Eye (tissue), 1 donor: ENCODE results near the gene ZNF385B.
A peak's percentile ranks its signal among the peaks of the same experiment; 100 is the strongest.

Experiments used
- DNase-seq: peaks from one replicate; pipeline ENCODE4 v3.0.0-alpha.2; 2015

Gene ZNF385B

DNA sequence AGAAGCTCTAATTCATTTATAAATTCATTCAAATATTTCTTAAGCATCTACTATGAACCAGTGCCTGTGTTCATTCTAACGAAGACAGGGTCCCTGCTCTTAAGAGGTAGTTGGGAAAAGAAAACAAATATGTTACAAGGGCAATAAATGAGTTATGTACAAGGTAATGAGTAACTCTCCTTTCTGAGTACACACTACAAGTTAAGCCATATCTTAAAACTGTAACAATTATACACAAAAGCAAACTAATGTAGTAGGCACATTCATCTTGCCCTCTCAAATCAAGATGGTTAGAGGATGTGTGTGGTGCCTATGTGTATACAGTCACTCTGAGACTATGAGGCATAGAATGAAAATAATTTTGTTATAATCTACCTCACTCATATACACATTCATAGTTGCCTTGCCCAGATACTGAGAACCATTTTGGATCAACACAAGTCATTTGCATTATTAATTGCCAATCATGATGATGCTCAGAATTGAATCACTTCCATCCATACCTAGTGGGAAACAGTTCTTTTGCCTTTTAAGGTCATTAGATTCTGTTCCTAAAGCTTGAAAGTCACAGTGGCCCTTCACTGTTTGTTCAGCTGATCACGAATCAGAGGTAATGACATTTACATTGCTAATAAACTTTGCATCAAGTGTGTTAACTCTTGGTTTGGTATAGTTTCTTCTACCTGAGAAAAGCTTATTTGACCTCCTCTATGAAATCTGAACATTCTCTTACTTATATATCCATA is 283.1 kb downstream of the ZNF385B start:
- DNase-seq, result no peak

DNA sequence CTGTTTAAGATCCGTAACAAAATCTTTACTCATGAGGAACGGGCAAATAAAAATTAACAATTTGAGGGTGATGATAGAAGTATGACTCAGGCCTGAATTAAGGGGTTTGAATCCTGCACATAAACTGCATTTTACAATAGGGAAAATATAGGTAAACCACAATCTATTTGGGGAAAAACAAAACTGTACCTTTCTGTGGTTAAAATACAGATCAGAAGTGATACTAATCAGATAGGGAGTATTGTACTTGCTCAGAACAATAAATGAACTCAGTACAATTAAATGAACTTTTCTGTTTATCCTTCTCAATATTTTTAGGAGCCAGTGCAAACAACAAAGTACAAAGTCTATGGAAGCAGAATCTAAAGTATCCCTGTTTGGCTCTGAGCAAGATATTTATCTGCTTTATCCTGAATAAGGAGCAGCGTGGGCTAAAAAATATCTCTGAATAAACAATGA is 287.3 kb downstream of the ZNF385B start:
- no peak for DNase-seq

DNA sequence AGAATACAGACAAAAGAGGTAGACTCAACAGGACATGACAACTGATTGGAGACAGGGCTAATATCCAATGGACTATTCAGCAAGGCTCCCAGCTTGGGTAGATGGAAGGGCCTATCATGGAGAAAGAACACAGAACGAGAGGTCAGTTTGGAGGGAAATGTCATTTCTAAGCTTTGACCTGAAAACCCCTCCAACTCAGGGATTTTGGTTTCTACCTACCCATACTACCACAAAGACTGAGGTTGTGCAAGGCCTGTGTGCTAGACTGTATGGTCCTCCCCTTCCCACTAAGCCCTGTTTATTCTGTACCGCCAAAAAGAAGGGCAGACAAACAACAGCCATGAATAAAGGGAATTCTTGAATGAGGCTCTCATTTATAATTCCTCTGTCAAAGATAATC is 288.9 kb downstream of the ZNF385B start:
- DNase-seq, result no peak

DNA sequence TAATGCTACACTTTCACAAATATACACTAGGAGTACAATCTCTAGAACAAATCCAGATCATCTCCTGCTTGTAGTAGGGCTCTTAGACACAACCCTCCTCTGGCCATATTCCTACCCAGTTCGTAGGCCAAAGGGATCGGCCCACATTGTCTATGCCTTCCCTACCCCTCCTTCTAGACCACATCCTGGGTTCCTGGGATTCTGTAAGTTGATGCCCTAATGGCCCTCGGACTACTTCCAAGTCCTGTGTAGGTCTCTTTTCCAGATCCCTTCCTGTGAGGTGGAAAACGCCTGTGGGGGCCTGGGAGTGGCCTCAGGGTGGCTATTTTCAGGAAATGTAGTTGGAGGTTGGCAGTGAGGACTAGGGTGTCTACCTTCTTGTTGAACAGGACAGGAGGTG is 289.7 kb downstream of the ZNF385B start:
- no peak for DNase-seq

DNA sequence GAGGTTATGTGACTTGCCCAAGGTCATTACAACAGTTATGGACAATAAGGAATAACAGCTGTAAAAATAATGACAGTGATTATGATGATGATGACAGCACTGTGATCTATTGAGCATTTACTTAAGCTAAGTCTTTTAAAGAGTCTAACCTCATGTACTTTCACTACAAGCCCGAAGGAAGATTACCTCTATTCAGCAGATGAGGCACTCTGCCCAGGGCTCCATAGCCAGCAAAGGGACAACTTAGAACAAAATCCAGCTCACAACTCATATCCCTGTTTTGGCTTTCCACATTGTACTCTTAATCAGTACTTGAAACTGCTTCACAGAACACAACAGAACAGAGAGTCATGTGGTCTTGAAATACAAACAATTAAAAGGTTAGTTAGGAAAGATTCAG is 290.2 kb downstream of the ZNF385B start:
- no peak for DNase-seq

DNA sequence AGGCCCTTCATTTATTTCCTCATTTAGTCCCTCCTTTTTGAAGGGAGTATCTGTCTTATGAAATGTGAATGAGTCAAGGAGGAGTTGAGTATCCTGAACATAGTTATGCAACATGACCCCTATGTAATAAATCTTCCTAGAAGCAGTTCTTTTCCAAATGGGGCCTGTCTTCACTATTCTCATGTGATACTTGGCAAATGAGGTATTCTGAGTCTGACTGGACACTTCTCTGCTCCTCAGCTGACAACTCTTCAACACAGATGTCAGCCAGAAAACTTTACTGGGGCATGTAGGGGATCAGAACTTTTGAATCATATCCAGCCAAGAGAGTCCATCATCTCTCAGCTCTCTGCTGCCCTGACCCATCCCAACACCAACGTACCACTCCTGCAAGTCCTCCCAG is 291.6 kb downstream of the ZNF385B start:
- no peak for DNase-seq

DNA sequence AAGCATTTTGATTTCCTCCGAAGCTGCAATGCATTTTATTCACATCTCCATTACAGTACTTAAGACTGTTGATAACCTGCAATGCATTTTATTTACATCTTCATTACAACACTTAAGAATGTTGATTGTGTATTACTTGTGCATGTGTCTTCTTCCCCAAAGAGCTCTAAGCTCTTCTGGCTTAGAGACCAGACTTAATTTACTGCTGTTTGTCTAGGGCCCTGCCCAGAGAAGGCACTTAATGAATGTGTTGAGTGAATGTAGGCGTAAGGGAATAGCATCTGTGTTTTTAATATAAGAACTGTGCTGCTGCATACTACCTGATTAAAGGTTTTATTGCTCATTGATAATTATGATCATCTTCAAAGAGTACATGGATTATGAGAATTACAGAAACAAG is 295.6 kb downstream of the ZNF385B start:
- DNase-seq, result no peak

DNA sequence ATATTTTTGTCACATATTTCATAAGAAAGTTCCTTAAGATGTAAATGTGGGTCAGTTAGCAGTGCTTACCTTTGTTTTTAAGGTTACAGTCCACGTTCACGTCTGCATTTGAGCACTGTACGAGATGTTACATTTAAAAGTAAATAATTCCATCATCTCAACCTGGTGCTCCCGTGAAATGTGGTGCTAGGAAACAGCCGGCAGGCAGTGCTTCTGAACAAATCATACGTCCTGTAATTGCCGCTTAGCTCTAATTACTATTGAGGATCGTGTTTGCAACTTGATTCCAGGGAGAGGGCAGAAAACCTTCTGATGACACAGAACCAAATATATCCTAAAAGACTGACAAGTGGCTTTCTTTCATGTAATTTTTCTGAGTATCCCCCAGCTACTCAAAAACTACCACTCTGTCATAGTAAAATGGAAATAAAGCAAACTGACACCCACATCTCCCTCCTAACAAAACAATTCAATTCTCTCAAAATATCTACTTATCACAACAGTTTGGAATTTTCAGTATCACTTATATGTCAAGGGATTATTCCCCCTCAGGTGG is 299.0 kb downstream of the ZNF385B start:
- peak; percentile 18 for DNase-seq

DNA sequence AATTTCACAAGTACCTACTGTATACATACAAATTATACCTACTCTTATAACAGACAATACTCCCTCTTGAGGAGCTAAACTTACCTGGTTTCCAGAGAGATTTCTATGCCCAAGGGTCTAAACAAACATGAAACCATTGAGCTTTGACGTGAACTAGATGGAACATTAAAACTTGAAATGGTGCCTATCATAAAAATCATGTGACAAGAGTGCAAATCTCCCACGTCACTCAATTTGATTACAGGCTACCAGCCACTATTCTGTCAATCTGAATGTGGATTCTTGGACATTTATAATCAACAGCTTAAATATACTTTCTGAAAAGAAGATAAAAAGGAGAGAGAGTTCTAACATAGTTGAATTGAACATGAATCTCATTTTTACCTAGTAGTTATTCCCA is 299.7 kb downstream of the ZNF385B start:
- no peak for DNase-seq

DNA sequence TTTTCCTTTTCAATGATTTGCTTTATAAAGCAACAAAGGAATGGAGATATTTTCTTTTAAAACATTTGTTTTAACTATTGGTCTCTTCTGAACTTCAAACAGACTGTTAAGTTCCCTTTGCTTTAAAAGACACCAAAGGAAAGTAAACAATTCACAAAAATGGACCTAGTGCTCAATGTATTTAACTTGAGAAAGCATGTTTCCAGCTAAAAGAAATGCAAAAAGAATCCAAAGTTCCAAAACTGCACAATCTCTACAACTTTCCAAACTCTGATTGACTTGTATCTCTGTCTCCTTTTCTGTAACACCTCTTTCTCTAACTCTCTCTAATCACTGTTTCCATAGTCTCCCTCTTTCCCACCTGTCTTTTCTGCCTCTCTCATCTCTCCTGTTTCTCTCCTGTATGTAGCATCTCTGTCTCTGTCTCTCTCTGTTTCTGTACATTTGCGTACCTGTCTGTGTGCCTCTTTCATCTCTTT is 301.1 kb downstream of the ZNF385B start:
- no peak for DNase-seq

DNA sequence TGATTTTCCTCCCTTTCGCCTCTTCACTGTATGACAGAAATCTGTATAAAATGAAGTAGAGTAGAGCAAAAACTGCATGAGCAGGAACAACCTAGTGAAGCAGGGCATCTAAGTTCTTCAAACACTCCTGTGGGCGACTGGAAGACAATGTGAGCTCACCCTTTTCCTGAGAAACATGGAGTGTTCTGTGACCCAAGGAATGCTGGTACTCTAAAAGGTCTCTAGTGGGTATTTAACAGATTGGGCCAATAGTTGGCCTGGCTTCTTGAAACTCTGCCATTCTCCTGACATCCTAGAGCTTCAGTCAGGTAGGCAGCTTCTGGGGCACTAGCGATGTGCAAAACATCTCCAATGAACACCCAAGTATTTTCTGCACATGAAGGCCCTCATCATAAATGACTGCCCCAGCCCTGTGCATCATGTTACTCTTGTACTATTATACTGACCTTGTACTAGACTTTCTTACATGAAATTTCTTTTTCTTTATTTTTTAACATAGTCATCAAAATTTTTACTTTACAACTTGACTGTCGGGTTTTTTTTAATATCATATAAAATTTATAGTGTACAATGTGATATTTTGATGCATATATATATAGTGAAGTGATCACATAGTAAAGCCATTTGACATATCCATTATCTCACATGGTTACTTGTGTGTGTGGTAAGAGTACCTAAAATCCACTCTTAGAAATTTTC is 302.2 kb downstream of the ZNF385B start:
- no peak for DNase-seq

DNA sequence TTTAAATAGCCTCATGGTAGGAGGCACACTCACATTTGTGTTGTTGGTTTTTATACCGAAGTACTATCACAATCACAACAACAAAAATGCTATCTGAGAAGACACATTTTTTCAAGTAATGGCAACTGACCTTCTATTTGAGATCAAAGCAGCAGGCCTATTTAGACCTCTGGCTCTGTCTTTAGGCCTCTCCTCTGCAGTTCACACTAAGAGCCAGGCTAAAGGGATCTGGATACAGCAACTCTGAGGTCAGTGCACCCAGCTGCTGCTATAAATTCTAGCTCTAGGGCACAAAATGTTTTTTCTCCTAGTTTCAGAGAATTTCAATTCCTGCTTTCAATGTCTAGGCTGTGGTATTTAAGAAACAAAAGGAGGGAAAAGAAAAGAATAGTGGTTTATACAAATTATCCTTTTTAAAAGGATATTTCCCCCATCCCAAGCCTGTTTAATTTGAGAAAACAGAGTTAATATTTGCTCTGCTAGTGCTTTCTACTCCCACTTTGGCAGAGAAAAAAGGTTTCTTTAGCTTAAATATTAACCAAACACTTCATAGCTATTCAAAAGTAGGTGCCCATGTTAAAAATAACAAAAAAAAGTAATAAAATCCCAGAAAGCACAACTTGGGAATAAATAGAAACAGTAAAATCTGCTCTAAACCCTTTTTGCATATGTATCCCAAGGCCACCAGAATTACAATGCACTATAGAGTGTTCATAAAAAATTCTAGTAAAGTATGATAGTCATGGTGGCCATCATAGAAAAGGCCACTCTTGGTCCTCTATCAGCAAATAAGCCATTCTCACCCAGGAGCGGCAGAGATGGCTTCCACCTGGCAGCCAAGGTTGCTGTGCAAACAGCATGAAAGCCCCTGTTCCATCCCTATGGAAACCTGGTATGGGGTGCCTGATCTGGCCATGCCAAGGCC is 303.1 kb downstream of the ZNF385B start:
- DNase-seq, result no peak

DNA sequence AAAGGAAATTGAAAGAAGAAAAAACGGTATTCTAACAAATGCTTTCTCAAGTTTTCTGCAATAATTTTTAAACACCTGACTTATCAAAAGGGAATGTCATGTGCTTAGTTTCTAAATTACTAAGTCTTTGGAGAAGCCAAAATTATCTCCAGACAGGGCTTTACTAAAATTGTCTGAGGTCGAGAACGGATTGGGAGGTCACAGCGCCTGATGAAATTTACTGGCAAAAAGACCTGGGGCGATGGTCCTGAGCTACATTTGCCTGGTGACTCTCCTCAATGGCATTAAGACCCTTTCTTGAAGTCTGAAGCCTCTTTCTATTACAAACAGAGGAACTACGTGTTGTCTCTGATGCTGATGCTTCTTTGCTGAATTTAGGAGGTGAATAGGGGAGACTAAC is 305.0 kb downstream of the ZNF385B start:
- DNase-seq, result no peak

DNA sequence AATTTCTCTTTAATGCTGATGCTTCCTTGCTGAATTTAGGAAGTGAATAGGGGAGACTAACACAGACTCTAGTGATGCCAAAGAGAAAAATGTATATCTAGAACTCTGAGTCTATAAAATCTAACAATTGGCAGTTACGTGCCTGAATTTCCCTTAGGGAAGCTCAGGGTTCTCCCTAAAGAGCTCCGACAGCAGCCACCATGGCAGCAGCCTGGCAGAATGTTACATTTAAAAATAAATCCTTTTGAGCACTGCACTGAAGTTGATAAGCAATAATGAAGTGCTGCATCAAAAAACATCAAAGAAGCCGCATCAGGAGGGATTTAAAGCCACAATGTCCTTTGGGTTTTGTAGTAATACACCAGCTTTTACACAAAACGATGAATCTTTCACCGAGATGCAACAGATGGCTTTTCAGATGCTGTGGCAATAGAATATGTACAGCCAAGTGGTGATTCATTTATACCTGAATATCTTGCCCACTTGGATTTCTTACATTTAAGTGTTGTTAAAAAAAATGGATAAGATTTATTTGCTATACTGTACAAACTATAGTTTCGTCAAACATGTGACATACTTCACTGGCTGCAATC is 305.6 kb downstream of the ZNF385B start:
- no peak for DNase-seq

DNA sequence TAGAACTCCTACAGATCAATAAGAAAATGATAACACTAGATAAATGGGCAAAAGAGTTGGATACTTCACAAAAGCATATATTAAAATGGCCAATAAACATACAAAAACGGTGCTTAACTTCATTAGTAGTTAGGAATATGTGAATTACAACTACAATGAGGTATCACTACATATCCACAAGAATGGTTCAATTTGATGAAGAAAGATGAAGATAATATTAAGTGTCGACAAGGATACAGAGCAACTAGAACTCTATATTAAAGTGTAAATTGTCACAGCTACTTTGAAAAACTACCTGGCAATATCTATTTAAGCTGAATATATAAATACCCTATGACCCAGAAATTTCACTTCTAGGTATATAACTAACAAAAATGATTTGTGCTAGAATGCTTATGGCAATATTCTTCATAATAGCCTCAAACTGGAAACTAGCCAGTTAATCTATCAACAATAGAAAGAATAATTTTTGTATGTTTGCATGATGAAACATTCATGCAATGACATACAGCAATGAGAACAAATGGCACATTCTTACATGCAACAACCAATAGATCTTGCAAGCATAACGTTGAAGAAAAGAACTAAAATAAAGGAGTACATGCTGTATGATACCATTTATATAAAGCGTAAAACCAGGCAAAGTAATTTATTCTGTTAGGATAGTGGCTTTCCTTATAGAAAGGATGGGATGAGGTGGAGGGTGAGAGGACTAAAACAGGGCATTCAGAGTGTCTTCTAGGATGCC is 306.6 kb downstream of the ZNF385B start:
- no peak for DNase-seq

DNA sequence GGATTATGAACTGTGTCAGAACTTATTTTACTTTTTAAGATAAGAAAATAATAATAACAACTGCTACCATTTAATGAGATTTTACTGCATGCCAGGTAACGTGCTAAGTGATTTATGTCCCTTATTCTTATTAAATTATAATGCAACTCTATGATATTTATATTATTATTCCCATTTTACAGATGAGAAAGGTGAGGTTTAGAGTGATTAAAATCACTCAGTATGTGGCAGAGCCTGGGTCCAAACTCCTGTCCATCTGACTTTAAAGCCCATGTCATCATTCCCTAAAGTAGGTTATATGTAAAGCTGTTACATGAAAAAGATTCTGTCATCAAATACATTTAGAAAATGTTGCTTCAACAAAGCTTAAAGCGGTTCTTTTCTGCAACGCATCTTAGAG is 308.0 kb downstream of the ZNF385B start:
- no peak for DNase-seq

DNA sequence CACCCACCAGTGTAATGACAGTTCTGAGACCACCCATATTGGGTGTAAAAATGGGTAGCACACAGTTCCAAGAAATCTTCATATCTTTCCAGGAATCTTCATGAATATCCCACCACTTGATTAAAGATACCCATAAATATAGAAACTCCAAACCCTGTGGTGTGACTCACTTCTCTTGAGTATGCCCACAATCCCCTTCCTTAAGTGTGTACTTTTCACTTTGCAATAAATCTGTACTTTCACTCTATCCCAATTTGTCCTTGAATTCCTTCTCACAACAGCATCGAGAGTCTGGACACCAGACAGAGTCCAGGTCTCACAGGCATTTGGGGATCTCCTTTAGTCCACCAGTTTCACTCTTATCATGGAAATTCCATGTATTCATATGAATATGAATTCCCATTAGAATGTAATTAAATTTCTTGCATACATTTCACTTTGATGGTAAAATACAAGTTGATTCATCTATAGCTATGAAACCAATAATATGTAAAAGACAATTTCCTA is 309.8 kb downstream of the ZNF385B start:
- DNase-seq, result no peak

DNA sequence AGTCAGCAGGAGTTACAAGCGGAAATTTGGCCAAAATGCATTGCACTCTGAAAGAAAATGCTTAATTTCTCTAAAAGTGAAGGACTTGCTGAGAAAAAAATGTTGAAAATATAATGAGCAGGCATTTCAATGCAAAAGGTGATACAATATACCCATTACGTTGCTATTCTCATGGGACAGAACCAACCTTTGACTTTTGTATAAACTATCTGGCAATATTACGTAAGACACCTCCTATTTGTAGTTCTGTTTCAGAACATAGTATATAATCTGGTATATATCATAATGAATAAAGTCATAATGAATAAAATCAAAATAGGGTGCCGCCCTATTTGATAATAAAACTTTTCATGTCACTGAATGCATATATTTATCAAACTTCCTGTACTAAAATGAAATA is 310.6 kb downstream of the ZNF385B start:
- no peak for DNase-seq

DNA sequence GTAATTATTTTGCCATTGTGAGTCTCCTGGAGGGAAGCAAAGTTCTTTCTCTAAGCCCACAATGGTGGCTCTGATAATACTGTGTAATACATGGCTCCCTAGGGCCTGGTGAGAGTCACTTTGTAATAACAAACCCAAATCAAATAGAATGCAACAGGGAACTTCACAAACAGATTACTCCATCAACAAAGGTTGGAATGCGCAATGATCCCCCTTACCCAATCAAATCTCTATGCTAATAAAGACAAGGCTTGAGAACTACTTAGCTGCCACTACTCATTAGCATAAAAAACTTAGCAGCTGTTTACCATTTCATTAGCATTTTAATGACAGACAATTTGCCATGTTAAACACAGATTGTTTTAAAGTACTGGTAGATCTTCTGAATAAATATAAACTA is 311.2 kb downstream of the ZNF385B start:
- no peak for DNase-seq

DNA sequence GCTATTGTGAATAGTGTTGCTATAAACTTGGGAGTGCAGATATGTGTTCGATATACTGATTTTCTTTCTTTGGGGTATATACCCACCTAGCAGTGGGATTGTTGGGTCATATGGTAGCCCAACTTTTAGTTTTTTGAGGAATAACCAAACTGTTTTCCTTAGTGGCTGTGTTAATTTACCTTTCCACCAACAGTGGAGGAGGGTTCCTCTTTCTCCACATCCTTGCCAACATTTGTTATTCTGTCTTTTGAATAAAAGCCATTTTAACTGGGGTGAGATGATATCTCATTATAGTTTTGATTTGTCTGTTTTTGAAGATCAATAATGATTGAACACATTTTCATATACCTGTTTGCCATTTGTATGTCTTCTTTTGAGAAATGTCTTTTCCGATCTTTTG is 314.8 kb downstream of the ZNF385B start:
- no peak for DNase-seq

DNA sequence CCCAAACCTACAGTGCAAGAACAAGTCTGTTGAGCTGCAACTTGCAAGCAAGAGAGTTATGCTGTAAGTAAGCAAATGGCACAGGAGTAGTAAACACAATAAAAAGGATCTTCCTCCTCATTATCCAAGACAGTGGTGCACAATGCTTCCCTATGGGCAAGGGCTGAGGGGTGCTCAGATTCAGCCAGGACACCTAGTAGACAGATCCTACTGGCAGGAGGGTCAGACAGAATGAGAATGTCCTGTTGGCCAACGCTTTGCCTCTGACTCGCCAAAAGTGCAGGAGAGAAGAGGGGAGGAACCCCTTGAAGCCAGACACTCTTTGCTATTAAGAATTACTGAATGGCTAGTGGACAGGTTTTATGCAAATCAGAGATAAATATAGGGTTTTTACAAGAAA is 316.4 kb downstream of the ZNF385B start:
- no peak for DNase-seq
